ENCODE results near the gene LRRTM2. TPM values are rescaled to one million over a fixed set of nuclear protein-coding genes. Genes with fewer than 3 reads are reported as not detected.
A peak's percentile ranks its signal among the peaks of the same experiment; 100 is the strongest.

LRRTM2 gene
- total RNA-seq, 1 donor from 2014 or later = 0.13 TPM

- Mint-ChIP-seq H3K9me3 (no peaks in the 10 kb centered on the region), H3K4me1 (peaks cover 57% of the 10 kb centered on the region), H3K27me3 (ENCODE audit: low read depth) (no peaks in the 10 kb centered on the region), H3K4me3 (no peak overlapping the region), H3K36me3 (peaks cover 6% of the 10 kb centered on the region), H3K27ac (peak overlapping the region; percentile 80)
- DNase-seq (ENCODE audit: low spot score in 2 of 2, unreplicated experiment in 2 of 2) = no peak
- no peak for TF ChIP-seq CTCF (IDR thresholded peaks at IDR 0.05; ENCODE audit: unreplicated experiment)
Measured at GRCh38 chr5:138849439-138849838, 25.7 kb downstream of the LRRTM2 start.

- Mint-ChIP-seq H3K36me3 (peaks cover 4% of the 10 kb centered on the region), H3K4me3 (no peak overlapping the region), H3K27me3 (ENCODE audit: low read depth) (no peaks in the 10 kb centered on the region), H3K27ac (peak overlapping the region; percentile 74), H3K4me1 (peaks cover 50% of the 10 kb centered on the region), H3K9me3 (no peaks in the 10 kb centered on the region)
- no peak for TF ChIP-seq CTCF (IDR thresholded peaks at IDR 0.05; ENCODE audit: unreplicated experiment)
- DNase-seq (ENCODE audit: low spot score in 2 of 2, unreplicated experiment in 2 of 2) = no peak
Measured at GRCh38 chr5:138844812-138845513, 30.2 kb downstream of the LRRTM2 start.

GRCh38 chr5:138844125-138844461 is 31.0 kb downstream of the LRRTM2 start:
- H3K27ac Mint-ChIP-seq = peak overlapping the region; percentile 80
- DNase-seq (ENCODE audit: low spot score in 2 of 2, unreplicated experiment in 2 of 2) = no peak
- TF ChIP-seq CTCF (IDR thresholded peaks at IDR 0.05; ENCODE audit: unreplicated experiment) = no peak
- peaks cover 45% of the 10 kb centered on the region for H3K4me1 Mint-ChIP-seq
- no peaks in the 10 kb centered on the region for H3K27me3 Mint-ChIP-seq (ENCODE audit: low read depth)
- H3K9me3 Mint-ChIP-seq = no peaks in the 10 kb centered on the region
- peaks cover 4% of the 10 kb centered on the region for H3K36me3 Mint-ChIP-seq
- no peak overlapping the region for H3K4me3 Mint-ChIP-seq

GRCh38 chr5:138843316-138844124 is 31.6 kb downstream of the LRRTM2 start:
- Mint-ChIP-seq H3K36me3 (peaks cover 4% of the 10 kb centered on the region), H3K27me3 (ENCODE audit: low read depth) (no peaks in the 10 kb centered on the region), H3K9me3 (no peaks in the 10 kb centered on the region), H3K4me1 (peaks cover 41% of the 10 kb centered on the region), H3K27ac (peak overlapping the region; percentile 54), H3K4me3 (no peak overlapping the region)
- no peak for TF ChIP-seq CTCF (IDR thresholded peaks at IDR 0.05; ENCODE audit: unreplicated experiment)
- DNase-seq (ENCODE audit: low spot score in 2 of 2, unreplicated experiment in 2 of 2) = no peak

GRCh38 chr5:138841531-138841930 is 33.6 kb downstream of the LRRTM2 start:
- Mint-ChIP-seq H3K27ac (no peak overlapping the region), H3K27me3 (ENCODE audit: low read depth) (no peaks in the 10 kb centered on the region), H3K36me3 (peaks cover 11% of the 10 kb centered on the region), H3K4me1 (peaks cover 27% of the 10 kb centered on the region), H3K9me3 (peaks cover 3% of the 10 kb centered on the region), H3K4me3 (no peak overlapping the region)
- TF ChIP-seq CTCF (IDR thresholded peaks at IDR 0.05; ENCODE audit: unreplicated experiment) = no peak
- no peak for DNase-seq (ENCODE audit: low spot score in 2 of 2, unreplicated experiment in 2 of 2)
